OCI-M1 (cell line): ENCODE results near the gene STEAP3.
"Not testable (repeated sequence)": the region's sequence is repeated elsewhere in the genome, so short reads cannot be mapped to it uniquely, and the experiment has no call there.

Experiments
- DNase-seq: peaks from one replicate; lab custom pipeline; 2025; lab: John Stamatoyannopoulos, UW

Gene STEAP3

GRCh38 chr2:119261493-119262225, 38.0 kb downstream of the STEAP3 start:
- no peak for DNase-seq

- no peak for DNase-seq
Observed at GRCh38 chr2:119263025-119263424, 39.4 kb downstream of the STEAP3 start.

GRCh38 chr2:119263656-119264055, 40.0 kb downstream of the STEAP3 start:
- peak; percentile 70 for DNase-seq

- peak; percentile 51 for DNase-seq
Observed at GRCh38 chr2:119264781-119265692, 41.4 kb downstream of the STEAP3 start.

GRCh38 chr2:119265693-119266066, 42.0 kb downstream of the STEAP3 start:
- DNase-seq: no peak

GRCh38 chr2:119266091-119266589, 42.5 kb downstream of the STEAP3 start:
- DNase-seq: no peak

- peak; percentile 55 for DNase-seq
Observed at GRCh38 chr2:119267604-119268003, 44.0 kb downstream of the STEAP3 start.

- DNase-seq: no peak
Observed at GRCh38 chr2:119276864-119277263, 53.2 kb downstream of the STEAP3 start.

GRCh38 chr2:119278385-119278784, 54.8 kb downstream of the STEAP3 start:
- DNase-seq: not testable (repeated sequence)

GRCh38 chr2:119278946-119279345, 55.3 kb downstream of the STEAP3 start:
- no peak for DNase-seq

- DNase-seq: no peak
Observed at GRCh38 chr2:119279666-119280065, 56.0 kb downstream of the STEAP3 start.

- DNase-seq: no peak
Observed at GRCh38 chr2:119280680-119281079, 57.0 kb downstream of the STEAP3 start.

GRCh38 chr2:119282146-119282995, 58.7 kb downstream of the STEAP3 start:
- no peak for DNase-seq

GRCh38 chr2:119282996-119283511, 59.4 kb downstream of the STEAP3 start:
- no peak for DNase-seq

- no peak for DNase-seq
Observed at GRCh38 chr2:119283873-119284331, 60.3 kb downstream of the STEAP3 start.

- no peak for DNase-seq
Observed at GRCh38 chr2:119286661-119287060, 63.0 kb downstream of the STEAP3 start.

- DNase-seq: no peak
Observed at GRCh38 chr2:119288576-119288975, 64.9 kb downstream of the STEAP3 start.

GRCh38 chr2:119289093-119289492, 65.5 kb downstream of the STEAP3 start:
- no peak for DNase-seq

GRCh38 chr2:119289642-119290041, 66.0 kb downstream of the STEAP3 start:
- no peak for DNase-seq

- DNase-seq: peak; percentile 46
Observed at GRCh38 chr2:119290859-119291587, 67.4 kb downstream of the STEAP3 start.

- no peak for DNase-seq
Observed at GRCh38 chr2:119291588-119292167, 68.0 kb downstream of the STEAP3 start.
